Liver (tissue), 9 donors: ENCODE results near the gene TXNRD2. TPM values are rescaled to one million over a fixed set of nuclear protein-coding genes. Genes with fewer than 3 reads are reported as not detected.

ENCODE experiments used
- DNase-seq: peaks from one replicate; pipeline ENCODE4 v3.0.0-alpha.2; 2017; ENCODE audit warnings: low spot score
- H3K27ac ChIP-seq, 2 donors: one replicate each; pipeline ENCODE4 v1.7.0; 2013; ENCODE audit warnings: inconsistent platforms in 2 of 2, low read length in 2 of 2, control low read depth in 1 of 2, low read depth in 1 of 2, mild to moderate bottlenecking in 1 of 2
- H3K27me3 ChIP-seq, 4 donors: one replicate each; pipeline versions ENCODE4 v1.6.1 to v1.7.0; 2013; ENCODE audit warnings: low read length in 3 of 4, inconsistent platforms in 1 of 4, mild to moderate bottlenecking in 1 of 4, moderate library complexity in 1 of 4; ENCODE audit not compliant: control insufficient read depth in 4 of 4, insufficient read depth in 4 of 4
- H3K36me3 ChIP-seq, 4 donors: one replicate each; pipeline versions ENCODE4 v1.6.1 to v1.7.0; 2013; ENCODE audit warnings: low read length in 3 of 4, mild to moderate bottlenecking in 3 of 4, low read depth in 1 of 4, moderate library complexity in 1 of 4; ENCODE audit not compliant: control insufficient read depth in 4 of 4, insufficient read depth in 3 of 4
- H3K4me1 ChIP-seq, 4 donors: one replicate each; pipeline versions ENCODE4 v1.6.1 to v1.7.0; 2013; ENCODE audit warnings: low read length in 3 of 4, mild to moderate bottlenecking in 3 of 4, moderate library complexity in 1 of 4; ENCODE audit not compliant: control insufficient read depth in 4 of 4, insufficient read depth in 4 of 4
- H3K4me3 ChIP-seq, 3 donors: one replicate each; pipeline versions ENCODE4 v1.6.1 to v1.7.0; 2013; ENCODE audit warnings: low read length in 3 of 3, control low read depth in 1 of 3, low read depth in 1 of 3, mild to moderate bottlenecking in 1 of 3
- H3K9ac ChIP-seq, 2 donors: one replicate each; pipeline ENCODE4 v1.7.0; 2013; ENCODE audit warnings: low read length in 2 of 2, mild to moderate bottlenecking in 2 of 2, moderate library complexity in 2 of 2, control low read depth in 1 of 2, low read depth in 1 of 2
- H3K9me3 ChIP-seq, 4 donors: one replicate each; pipeline versions ENCODE4 v1.6.1 to v1.7.0; 2013; ENCODE audit warnings: low read length in 3 of 4; ENCODE audit not compliant: control insufficient read depth in 4 of 4
- CTCF ChIP-seq: fragments of 150-350 bp; IDR thresholded peaks from 2 replicates; pipeline ENCODE4 v1.5.1; 2017; ENCODE audit warnings: improper control_type of control experiment, low read depth, low read length; ENCODE audit not compliant: missing input control
- EGR1 ChIP-seq, 2 donors: IDR thresholded peaks; 2 replicates each; pipeline ENCODE4 v1.6.1; 2016 to 2018; ENCODE audit warnings: antibody characterized with exemption in 2 of 2, low read depth in 2 of 2
- FOXA1 ChIP-seq: IDR thresholded peaks from 2 replicates; pipeline ENCODE4 v1.6.1; 2016; ENCODE audit warnings: antibody characterized with exemption
- FOXA2 ChIP-seq: IDR thresholded peaks from 2 replicates; pipeline ENCODE4 v1.6.1; 2016; ENCODE audit warnings: antibody characterized with exemption
- GABPA ChIP-seq, 2 donors: IDR thresholded peaks in 1 of 2; conservative IDR thresholded peaks in 1 of 2; 2 replicates each; pipeline ENCODE4 v1.6.1; 2016; ENCODE audit warnings: antibody characterized with exemption in 2 of 2, mild to moderate bottlenecking in 1 of 2, moderate library complexity in 1 of 2
- HNF4A ChIP-seq, 2 donors: conservative IDR thresholded peaks; 2 replicates each; pipeline ENCODE4 v1.6.1; 2016; ENCODE audit warnings: antibody characterized with exemption in 2 of 2, mild to moderate bottlenecking in 2 of 2
- HNF4G ChIP-seq: IDR thresholded peaks from 2 replicates; pipeline ENCODE4 v1.6.1; 2016; ENCODE audit warnings: antibody characterized with exemption
- JUND ChIP-seq, 2 donors: IDR thresholded peaks; 2 replicates each; pipeline ENCODE4 v1.6.1; 2016; ENCODE audit warnings: antibody characterized with exemption in 2 of 2
- NR2F2 ChIP-seq: IDR thresholded peaks from 2 replicates; pipeline ENCODE4 v1.6.1; 2016; ENCODE audit warnings: antibody characterized with exemption
- RAD21 ChIP-seq, 2 donors: IDR thresholded peaks; 2 replicates each; pipeline ENCODE4 v1.6.1; 2016; ENCODE audit warnings: antibody characterized with exemption in 2 of 2, mild to moderate bottlenecking in 2 of 2
- RXRA ChIP-seq, 2 donors: IDR thresholded peaks; 2 replicates each; pipeline ENCODE4 v1.6.1; 2017 to 2018; ENCODE audit warnings: antibody characterized with exemption in 2 of 2, mild to moderate bottlenecking in 1 of 2
- SP1 ChIP-seq: IDR thresholded peaks from 2 replicates; pipeline ENCODE4 v1.6.1; 2018; ENCODE audit warnings: antibody characterized with exemption, mild to moderate bottlenecking
- TAF1 ChIP-seq: conservative IDR thresholded peaks from 2 replicates; pipeline ENCODE4 v1.6.1; 2016; ENCODE audit warnings: antibody characterized with exemption, mild to moderate bottlenecking
- YY1 ChIP-seq: IDR thresholded peaks from 2 replicates; pipeline ENCODE4 v1.6.1; 2016; ENCODE audit warnings: antibody characterized with exemption, mild to moderate bottlenecking
- ZBTB33 ChIP-seq: IDR thresholded peaks from 2 replicates; pipeline ENCODE4 v1.6.1; 2016; ENCODE audit warnings: antibody characterized with exemption
- WGBS: extraction: QIAGEN DNeasy Blood & Tissue Kit; methylation state at CpG from one replicate; pipeline ENCODE4 v1.1.7; 2013; 5-methylcytosine and 5-hydroxymethylcytosine counted together
- polyA plus RNA-seq, 2 donors: library from polyadenylated mRNA; stranded (reverse) in 1 of 2; unstranded in 1 of 2; fragments of 200-250 nt in 1 of 2; fragments of >200 nt in 1 of 2; fragmentation: Nextera tagmentation in 1 of 2; extraction: Ambion mirVana in 1 of 2; gene quantifications; one replicate each; pipeline versions ENCODE4 v1.2.1 to v1.2.3, GENCODE V29; 2013 to 2015
- total RNA-seq, 2 donors: library from RNA; depleted of rRNA; stranded (reverse); fragments of >200 nt; gene quantifications; one replicate each; pipeline ENCODE4 v1.2.3, GENCODE V29; 2014
- TF ChIP-seq, protein P1 (sequence below): IDR thresholded peaks from 2 replicates; pipeline ENCODE4 v1.6.1; 2016; ENCODE audit warnings: antibody characterized with exemption
- TF ChIP-seq, protein P2 (sequence below): IDR thresholded peaks from 2 replicates; pipeline ENCODE4 v1.6.1; 2016; ENCODE audit warnings: antibody characterized with exemption, mild to moderate bottlenecking
- TF ChIP-seq, protein P3 (sequence below): IDR thresholded peaks from 2 replicates; pipeline ENCODE4 v1.6.1; 2016; ENCODE audit warnings: antibody characterized with exemption
- donor health status: healthy.
- donor health status: healthy.
- donor health status: healthy.
- donor health status: healthy.
- donor health status: healthy.

The TXNRD2 gene
- total and polyA plus RNA-seq, 4 donors: 22.2 to 41.3 (median 33.6) TPM

- Histone ChIP-seq H3K4me3 (no peak overlapping the region), H3K27ac (no peak overlapping the region), H3K9ac (no peak overlapping the region), H3K4me1 (no peaks in the 10 kb centered on the region), H3K36me3 (peaks cover 0 to 2% (median 0%) of the 10 kb centered on the region in 4 donors), H3K27me3 (no peaks in the 10 kb centered on the region), H3K9me3 (no peaks in the 10 kb centered on the region)
- no peak for TF ChIP-seq GABPA (IDR thresholded peaks at IDR 0.05 in 1 of 2, conservative IDR thresholded peaks at IDR 0.05 in 1 of 2)
- no peak for TF ChIP-seq FOXA2
- TF ChIP-seq HNF4G: no peak
- no peak for TF ChIP-seq FOXA1
- TF ChIP-seq, protein P1, sequence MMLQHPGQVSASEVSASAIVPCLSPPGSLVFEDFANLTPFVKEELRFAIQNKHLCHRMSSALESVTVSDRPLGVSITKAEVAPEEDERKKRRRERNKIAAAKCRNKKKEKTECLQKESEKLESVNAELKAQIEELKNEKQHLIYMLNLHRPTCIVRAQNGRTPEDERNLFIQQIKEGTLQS: no peak
- no peak for TF ChIP-seq RAD21 (IDR thresholded peaks at IDR 0.05)
- no peak for TF ChIP-seq CTCF
- TF ChIP-seq JUND (IDR thresholded peaks at IDR 0.05): no peak
- no peak for TF ChIP-seq ZBTB33
- no peak for TF ChIP-seq RXRA (IDR thresholded peaks at IDR 0.05)
- TF ChIP-seq NR2F2: no peak
- no peak for TF ChIP-seq YY1
- TF ChIP-seq, protein P2, sequence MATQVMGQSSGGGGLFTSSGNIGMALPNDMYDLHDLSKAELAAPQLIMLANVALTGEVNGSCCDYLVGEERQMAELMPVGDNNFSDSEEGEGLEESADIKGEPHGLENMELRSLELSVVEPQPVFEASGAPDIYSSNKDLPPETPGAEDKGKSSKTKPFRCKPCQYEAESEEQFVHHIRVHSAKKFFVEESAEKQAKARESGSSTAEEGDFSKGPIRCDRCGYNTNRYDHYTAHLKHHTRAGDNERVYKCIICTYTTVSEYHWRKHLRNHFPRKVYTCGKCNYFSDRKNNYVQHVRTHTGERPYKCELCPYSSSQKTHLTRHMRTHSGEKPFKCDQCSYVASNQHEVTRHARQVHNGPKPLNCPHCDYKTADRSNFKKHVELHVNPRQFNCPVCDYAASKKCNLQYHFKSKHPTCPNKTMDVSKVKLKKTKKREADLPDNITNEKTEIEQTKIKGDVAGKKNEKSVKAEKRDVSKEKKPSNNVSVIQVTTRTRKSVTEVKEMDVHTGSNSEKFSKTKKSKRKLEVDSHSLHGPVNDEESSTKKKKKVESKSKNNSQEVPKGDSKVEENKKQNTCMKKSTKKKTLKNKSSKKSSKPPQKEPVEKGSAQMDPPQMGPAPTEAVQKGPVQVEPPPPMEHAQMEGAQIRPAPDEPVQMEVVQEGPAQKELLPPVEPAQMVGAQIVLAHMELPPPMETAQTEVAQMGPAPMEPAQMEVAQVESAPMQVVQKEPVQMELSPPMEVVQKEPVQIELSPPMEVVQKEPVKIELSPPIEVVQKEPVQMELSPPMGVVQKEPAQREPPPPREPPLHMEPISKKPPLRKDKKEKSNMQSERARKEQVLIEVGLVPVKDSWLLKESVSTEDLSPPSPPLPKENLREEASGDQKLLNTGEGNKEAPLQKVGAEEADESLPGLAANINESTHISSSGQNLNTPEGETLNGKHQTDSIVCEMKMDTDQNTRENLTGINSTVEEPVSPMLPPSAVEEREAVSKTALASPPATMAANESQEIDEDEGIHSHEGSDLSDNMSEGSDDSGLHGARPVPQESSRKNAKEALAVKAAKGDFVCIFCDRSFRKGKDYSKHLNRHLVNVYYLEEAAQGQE: no peak
- no peak for TF ChIP-seq HNF4A (conservative IDR thresholded peaks at IDR 0.05)
- TF ChIP-seq, protein P3, sequence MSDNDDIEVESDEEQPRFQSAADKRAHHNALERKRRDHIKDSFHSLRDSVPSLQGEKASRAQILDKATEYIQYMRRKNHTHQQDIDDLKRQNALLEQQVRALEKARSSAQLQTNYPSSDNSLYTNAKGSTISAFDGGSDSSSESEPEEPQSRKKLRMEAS: no peak
- no peak for TF ChIP-seq TAF1
- TF ChIP-seq SP1: no peak
- no peak for TF ChIP-seq EGR1 (IDR thresholded peaks at IDR 0.05; ENCODE audit: low read depth in 2 of 2)
- WGBS: 81% methylated on average over 19 of the region's 19 CpGs
- DNase-seq: no peak
Measured at GRCh38 chr22:19871023-19871844, 70.4 kb downstream of the TXNRD2 start.
